Activated T-helper 1 cell treated with Interleukin-2 at 50 U/mL for 16 hours (primary cell): ENCODE results near the gene RNF114.

Experiments used
- DNase-seq: peaks from one replicate; pipeline ENCODE4 v3.0.0-alpha.2; 2020; ENCODE audit warnings: low read depth

Gene RNF114

DNA sequence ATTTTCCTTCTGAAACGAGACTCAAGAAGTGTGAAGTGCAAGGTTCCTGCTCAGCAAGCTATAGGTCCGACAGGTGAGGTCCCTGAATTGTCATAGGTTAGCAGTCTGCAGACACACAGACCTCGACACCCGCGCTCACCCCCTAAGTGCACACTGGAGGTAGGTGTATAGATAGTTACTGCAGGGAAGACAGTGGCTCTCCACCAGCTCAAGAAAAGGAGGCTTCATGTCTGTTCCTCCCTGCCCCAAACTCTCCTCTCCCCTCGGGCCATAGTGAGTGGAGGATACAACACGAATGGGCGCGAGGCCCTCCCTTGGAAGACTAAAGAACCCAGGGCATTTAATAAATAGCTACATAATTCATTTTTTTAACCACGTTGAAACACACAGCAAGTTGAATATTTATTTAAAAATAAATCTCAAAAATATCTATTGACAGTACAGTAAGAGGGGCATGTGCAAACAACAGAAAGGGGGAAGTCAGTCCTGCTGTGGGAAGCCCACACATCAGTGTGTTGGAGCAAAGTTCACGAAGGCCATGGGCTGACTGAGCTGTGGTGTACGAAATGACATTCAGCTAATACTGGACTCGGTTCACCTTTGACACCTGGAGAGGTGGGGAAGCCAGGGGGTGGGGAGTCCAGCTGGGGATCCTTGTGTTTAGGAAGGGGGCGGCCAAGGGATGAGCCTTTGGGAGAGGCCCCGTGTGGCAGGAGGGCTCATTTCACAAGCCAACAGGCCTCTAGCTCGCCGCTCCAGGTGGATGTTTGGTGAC is 31.6 kb upstream of the RNF114 start:
- DNase-seq: no peak

DNA sequence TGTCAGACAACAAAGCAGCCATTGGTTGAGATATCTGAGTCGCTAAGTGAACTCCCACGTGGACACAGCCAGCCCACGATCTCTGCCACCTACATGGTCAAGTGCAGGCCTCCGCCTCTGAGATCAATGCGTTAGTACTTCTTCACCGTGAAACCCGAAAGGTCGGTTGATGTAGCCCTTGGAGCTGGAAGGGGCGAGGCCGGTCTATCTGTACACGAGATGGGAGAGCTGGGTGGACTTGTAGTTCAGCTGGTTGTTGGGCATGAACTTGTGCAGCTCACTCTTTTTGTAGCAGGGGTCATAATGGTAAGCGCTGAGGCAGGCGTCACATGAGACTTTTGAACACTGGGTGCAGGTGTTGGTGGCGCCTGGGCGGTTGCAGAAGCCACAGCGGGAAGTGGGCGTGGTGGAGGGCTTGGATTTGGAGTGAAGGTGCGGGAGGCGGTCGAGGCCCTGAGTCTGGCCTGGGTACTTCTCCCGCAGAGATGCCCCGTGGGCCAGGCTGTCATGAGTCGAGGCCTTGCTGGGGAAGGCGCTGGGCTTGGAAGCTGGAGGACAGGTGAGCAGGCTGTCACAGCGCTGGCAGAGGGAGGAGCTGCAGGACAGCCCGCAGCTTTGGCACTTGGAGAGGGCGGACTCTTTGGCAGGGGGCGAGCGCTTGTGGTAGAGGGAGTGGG is 30.6 kb upstream of the RNF114 start:
- DNase-seq: no peak

DNA sequence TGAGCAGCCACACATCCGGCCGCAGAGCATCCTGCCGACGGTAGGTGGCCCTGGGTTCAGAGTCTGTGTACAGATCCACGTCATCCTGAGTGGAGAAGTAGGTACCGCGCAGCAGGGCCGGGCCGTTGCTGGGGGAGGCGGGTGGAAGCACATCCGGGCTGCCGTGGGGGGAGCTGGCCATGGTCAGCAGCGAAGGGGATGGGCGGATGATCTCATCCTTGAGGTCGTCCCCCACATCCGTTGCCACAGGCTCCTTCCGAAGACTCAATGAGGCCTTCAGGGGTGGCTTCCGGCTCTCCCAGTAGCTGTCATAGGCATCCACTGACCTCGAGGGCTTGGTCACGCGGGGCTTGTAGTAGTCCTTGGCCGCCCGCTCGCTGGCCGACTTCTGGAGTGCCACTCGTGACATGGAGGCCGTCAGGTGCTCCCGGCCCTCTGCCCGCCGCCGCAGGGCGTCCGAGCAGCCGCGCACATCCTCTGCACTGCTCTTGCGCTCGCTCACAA is 30.0 kb upstream of the RNF114 start:
- no peak for DNase-seq

DNA sequence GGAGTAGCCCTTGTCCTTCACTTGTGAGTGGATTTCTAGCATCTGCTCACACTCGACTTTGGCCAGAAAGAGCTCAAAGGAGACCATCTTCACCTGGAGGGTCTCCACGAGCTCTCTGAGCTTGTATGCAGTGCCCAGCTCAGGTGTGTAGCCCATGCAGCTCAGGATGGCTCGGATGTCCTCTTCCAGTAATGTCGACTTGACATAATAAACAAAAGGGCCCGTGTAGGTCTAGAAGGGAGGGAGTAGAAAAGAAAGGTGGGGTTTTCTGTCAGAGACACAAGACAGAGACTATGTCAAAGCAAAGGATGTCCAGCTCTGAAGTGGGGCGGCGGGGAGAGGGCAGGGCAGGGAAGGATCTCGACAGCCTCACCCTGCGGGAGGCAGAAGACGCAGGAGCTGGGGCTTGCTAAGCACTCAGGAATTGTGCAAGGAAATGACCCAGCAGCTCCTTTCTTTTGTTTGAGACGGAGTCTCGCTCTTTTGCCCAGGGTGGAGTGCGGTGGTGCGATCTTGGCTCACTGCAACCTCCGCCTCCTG is 29.5 kb upstream of the RNF114 start:
- no peak for DNase-seq

DNA sequence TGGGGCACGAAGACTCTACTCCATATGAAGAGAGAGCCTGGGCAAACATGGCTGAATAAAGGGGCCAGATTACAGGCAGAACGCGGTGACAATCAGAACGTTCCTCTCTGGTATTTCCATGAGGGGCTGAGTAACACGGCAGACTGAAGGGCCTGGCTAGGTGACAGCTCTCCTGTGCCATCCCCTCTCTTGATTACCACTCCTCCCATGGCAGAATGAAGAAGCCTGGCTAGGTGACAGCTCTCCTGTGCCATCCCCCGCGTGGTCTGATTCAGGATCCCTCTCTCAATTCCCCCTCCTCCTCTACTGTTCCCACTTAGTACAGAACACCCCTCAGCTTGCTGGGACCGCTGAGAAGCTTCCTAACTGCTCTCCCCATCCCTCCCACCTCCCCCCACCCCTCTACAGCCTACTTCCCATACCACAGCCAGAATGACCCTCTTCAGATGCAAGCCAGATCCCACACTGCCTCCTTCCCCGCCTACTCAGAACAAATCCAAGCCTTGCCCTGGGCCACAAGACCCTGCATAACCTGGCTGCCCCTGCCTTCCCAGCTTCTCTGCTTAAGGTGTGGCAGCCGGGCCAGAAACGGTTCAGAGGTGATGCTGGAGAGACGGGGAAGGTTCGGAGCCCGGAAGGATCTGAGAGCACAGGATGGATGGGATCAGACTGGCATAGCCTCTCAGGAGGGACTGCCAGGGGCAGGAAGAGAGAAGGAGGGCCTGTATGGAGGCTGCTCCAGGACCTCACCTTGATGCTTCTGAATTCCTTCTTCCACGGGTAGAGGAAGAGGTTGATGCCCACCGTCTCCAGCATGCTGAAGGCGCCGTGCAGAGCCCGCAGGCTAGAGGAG is 28.6 kb upstream of the RNF114 start:
- no peak for DNase-seq

DNA sequence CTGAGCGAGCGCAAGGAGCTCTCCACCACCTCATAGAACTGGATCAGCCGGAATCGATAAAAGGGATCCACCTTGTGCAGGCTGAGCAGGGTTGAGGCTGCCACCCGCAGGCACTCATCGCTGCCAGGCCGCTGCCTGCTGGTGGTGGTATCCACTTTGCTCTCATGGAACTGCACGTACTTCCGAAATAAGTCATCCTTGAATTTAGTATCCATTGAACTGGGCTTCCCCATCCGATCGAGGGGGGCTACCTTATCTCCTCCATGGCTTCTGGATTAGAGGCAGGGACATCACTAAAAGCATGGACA is 28.0 kb upstream of the RNF114 start:
- no peak for DNase-seq

DNA sequence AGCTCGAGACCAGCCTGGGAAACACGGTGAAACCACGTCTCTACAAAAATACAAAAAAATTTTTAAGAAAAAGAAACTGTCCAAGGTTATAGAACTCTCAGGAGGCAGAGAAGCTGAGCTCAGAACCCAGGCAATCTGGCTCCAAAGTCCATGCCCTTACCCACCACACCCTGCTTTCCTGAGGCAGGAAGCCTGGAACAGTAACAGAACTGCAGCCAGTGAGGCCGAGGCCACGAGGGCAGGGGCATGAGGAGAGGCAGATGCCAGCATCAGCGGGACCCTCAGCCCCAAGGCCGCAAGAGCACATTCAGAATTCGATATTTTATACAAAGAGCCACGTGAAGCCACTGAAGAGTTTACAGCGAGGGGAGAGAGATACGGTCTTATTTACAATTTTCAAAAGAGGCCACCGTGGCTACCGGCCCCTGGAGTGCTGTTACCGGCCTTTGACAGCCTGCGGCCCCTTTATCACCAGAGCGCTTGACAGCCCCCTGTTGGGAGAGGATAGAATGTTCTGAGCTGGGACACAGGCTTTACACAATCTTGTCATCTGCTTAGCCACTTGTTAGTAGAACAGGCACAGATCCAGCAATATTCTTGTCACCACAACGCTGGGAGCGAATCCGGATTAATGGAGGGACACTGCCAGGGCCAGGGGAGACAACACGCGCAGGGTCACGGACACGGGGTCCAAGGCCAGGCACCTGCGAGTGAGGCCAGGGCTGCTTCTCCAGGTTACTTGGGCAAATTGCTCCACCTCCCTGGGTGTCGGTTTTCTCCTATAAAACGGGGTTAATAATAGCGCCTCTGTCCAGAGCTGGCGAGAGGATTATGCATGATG is 26.5 kb upstream of the RNF114 start:
- DNase-seq: no peak

DNA sequence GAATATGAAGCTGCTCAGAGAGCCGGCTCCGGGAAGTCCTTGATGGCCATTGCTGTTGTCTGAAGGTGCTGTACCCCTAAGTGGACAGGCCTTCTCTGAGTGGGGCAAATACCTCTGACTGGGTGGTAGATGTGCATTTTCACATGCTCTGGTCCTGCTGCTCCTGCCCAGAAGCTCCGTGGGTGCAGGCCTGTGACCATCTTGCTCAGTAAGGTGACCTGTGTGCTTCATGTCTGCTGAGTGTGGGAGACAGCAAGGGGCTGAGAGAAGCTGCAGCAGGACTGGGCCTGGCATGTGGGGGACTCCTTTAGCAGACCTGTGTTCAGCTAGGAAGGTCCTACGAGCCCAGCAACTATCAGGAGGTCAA is 25.9 kb upstream of the RNF114 start:
- DNase-seq: no peak

DNA sequence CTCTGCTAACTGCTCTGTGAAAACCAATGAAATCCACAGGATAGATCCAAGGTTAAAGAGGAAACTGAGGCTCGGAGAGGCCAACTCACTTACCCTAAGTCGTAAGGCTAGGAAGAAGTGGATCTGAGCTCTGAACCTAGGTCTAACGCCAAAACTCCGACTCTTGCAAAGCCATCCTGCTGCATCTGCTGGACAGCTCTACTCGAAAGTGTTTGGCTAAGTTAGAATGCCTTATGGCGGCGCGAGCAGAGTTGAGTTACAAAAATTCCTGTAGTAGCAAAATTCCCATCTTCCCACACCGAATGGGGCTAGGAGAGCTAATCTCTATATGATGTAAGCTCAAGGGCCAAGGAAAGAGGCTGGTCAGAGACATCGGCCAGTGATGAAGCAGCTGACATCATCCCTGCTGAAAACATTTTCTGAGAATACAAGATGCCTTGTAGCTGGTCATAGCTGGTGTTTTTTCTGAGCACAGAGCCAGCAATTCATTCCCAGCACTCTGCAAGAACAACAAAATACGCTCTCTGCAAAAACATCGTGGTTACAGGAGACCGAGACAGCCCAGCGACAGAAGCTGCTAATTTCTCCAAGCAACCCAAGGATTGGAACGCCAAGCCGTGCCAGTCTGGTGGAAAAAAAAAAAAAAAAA is 22.7 kb upstream of the RNF114 start:
- DNase-seq: no peak

DNA sequence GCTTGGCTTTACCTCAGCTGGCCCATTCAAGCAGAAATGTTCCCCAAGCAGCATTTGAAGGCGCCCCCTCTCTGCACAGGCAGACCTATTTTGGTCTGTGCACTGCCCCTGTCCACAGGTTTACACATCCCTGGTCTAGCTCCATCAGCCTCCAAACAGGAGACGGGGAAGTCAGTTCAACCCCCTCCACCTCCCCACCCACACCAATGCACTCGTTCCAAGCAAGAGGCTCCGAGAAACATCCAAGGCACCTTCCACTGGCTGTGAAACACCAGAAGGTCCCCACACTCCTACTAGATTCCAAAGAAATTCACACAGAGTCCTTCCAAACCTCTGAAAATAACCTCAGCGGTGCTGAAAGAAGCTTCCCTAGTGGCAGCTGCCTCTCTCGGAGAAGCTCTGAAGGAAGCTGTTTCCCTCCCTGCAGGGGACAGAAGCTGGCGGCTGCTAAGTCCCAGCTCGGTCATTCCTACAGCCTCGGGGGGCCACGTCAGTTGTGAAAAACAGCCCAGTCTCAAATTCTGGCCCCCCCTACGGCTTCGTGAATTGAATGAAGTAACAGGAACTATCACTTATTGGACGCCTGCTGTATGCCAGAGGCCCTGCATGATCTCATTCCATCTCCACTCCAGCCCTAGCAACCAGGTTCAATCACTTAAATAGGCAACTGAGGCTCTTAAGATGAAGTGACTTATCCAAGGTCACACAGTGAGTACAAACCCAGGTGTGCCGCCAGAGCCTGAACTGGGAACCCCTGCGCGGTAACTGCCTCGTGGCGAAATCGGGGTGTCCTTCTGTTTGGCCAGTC is 21.7 kb upstream of the RNF114 start:
- no peak for DNase-seq

DNA sequence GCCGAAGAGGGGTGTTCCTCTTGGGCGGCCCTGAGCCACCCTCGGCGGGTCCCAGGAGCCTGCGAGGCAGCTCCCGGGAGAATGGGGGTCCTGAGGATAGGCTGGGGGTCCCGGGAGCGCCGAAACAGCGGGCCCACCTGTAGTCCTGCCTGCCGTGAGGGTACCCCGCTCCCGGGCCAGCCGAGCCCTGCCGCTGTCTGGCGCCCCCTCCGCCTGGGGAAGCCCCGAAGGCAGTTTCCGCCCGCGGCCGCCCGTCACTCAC is 21.1 kb upstream of the RNF114 start:
- DNase-seq: no peak

DNA sequence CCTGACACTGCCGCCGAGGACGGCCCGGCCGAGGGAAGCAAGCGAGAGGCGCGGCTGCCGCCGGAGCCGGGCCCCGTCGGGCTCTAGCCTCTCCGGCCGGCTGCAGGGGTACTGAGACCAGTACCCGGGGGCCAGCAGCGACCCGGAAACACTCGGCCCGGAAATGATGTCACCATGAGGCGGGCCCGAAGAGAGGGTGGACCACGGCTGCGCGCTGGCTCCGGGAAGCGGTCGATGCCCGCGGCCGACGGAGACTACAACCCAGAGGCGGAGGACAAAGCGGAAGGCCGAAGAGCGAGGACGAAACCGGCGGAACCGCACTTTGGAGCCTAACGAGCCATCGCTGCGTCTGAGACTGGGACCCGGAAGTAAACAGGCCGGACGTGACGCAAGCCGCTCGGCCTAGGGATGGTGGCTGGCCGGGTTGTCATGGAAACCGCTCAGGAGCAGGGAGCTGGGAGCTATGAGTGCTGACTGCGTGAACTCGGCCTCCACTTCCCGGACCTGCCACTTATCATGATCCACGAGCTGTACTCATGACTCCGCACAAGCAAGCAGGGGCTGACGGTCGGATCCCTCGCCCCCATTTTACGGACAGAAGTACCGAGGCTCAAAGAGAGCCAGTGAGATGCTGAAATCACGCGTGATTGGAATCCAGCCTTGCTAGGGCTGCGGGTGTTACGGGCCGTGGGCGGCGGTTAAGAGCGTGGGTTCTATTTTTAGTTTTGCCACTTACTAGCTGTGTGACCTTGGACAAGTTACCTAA is 20.6 kb upstream of the RNF114 start, which contains the start of gene SPATA2:
Gene SPATA2, minus strand, starts transcription at position 150 of the 766 bp plus-strand sequence. CDS start 7,039 bp downstream, outside the sequence.
- peak; percentile 82 for DNase-seq

DNA sequence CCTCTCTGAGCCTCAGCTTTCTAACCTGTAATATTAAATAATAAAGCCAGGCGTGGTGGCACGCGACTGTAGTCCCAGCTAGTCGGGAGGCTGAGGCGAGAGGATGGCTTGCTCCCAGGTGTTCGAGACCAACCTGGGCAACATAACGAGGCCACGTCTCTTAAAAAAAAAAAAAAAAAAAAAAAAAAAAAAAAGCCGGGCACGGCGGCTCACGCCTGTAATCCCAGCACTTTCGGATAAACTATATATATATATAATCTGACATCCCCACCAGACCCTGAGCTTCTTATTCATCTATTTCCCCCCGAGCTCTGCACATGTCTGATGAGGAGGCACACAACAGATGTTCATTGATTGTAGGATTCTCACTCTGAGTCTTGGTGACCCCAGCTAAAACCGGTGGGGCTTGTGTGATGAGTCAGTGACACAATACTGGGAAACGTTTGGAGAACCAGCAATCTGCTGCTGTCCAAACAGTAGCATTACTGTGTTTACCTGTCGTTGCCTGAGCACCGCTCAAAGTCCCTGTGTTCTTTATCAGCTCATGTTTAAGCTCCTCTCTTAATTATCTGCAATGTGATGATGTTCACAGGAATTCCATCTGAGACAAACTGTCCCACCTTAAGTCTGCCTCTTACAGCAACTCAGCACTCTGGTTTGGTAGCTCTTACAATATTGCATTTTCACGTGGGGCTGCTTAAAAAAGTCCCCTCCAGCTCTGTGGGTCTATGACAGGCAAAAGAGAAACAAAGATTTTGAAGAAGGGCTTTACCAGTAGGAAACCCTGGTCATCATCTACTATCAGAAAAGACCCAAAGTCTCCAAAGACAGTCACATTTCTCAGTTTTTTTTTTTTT is 19.8 kb upstream of the RNF114 start:
- DNase-seq: no peak

DNA sequence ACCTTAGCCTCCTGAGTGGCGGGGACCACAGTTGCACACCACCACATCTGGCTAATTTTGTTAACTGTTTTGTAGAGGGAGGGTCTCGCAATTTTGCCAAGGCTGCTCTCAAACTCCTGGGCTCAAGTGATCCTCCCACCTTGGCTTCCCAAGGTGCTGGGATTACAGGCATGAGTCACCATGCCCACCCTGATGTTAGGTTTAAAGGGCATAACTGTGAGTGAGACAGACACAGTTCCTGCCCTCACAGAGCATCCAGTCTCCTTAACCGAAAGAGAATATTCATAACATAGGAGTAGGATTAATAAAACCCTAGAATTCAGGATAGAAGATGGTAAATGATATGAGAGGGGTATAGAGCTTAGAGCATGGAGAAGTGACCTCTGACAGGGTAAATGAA is 17.8 kb upstream of the RNF114 start:
- no peak for DNase-seq

DNA sequence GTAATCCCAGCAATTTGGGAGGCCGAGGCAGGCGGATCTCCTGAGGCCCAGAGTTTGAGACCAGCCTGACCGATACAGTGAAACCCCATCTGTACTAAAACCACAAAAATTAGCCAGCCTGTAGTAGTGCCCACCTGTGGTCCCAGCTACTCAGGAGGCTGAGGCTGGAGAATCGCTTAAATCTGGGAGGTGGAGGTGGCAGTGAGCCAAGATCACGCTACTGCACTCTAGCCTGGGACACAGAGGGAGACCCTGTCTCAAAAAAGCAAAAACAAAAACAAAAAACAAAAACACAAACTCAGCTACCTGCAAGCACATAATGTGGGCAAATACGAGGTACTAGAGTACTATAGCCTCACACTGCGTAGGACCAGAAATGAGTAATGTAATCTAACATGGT is 17.2 kb upstream of the RNF114 start:
- DNase-seq: no peak

DNA sequence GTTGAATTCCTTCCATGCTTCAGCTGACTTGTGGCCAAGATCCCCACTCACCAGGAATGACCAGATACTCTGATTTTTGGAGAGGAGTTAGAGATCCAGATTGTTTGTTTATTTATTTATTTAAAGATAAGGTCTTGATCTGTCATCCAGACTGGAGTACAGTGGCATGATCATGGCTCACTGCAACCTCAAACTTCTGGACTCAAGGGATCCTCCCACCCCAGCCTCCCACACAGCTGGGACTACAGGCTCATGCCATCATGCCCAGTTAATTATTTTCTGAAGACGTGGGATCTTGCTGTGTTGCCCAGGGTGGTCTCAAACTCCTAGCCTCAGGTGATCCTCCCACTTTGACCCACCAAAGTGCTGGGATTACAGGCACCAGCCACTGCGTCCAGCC is 16.7 kb upstream of the RNF114 start:
- DNase-seq: no peak

DNA sequence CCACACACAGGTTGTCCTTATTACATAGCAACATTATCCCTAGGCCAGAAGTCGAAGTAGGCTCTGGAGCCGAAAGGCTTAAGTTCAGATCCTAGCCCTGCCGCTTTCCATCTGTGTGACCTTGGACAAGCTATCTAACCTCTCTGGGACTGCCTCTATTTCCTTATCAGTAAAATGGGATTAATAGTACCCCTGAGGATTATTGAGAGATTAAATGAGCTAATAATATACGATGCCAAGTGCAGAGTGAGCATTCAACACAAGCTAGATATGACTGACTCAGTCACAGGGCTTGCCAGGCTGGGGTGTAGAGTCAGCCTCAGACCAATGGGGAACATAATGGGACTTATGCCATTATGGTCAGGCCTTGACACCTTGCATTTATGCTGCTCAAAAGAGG is 11.9 kb upstream of the RNF114 start:
- no peak for DNase-seq

DNA sequence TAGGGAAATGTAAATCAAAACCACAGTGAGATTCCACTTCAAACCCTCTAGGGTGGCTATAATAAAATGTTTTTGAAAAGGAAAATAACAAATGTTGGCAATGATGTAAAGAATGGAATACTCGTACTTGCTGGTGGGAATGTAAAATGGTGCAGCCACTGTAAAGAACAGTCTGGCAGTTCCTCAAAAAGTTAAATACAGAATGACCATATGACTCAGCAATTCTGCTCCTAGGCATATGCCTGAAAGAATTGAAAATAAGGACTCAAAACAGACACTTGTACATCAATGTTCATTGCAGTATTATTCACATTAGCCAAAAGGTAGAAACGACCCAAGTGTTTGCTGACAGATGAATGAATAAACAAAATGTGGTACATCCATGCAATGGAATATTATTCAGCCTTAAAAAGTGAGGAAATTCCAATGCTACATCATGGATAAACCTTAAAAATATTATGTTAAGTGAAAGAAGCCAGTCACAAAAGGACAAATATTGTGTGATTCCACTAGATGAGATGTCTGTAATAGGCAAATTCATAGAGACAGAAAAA is 10.2 kb upstream of the RNF114 start:
- no peak for DNase-seq
